Spleen (tissue), 11 donors: ENCODE measurements around the gene OR1F1. TPM values are rescaled to one million over a fixed set of nuclear protein-coding genes. Genes with fewer than 3 reads are reported as not detected.
"Not testable (repeated sequence)": the region's sequence is repeated elsewhere in the genome, so short reads cannot be mapped to it uniquely, and the experiment has no call there.

Source experiments
- DNase-seq: peaks from one replicate; pipeline ENCODE4 v3.0.0-alpha.2; 2020
- H3K27ac ChIP-seq, 8 donors: fragments of 200-600 bp; sonication (generic) in 7 of 8; 1 replicate in 4 of 8; 2 replicates in 4 of 8; pipeline versions ENCODE4 v1.5.0 to v1.8.0; 2016 to 2021; ENCODE audit warnings: inconsistent platforms in 4 of 8, mild to moderate bottlenecking in 4 of 8, moderate library complexity in 1 of 8
- H3K27me3 ChIP-seq, 7 donors: fragments of 200-600 bp; sonication (generic) in 6 of 7; replicated peaks in 1 of 7; 1 replicate in 4 of 7; 2 replicates in 3 of 7; pipeline versions ENCODE4 v1.5.0 to v1.8.0; 2016 to 2021; ENCODE audit warnings: inconsistent platforms in 3 of 7, mild to moderate bottlenecking in 1 of 7
- H3K36me3 ChIP-seq, 6 donors: fragments of 200-600 bp; sonication (generic) in 5 of 6; 1 replicate in 4 of 6; 2 replicates in 2 of 6; pipeline versions ENCODE4 v1.5.0 to v1.8.0; 2016 to 2021; ENCODE audit warnings: inconsistent platforms in 2 of 6
- H3K4me1 ChIP-seq, 6 donors: fragments of 200-600 bp; sonication (generic) in 5 of 6; 1 replicate in 3 of 6; 2 replicates in 3 of 6; pipeline versions ENCODE4 v1.5.0 to v1.8.0; 2016 to 2021; ENCODE audit warnings: inconsistent platforms in 3 of 6
- H3K4me3 ChIP-seq, 8 donors: fragments of 200-600 bp; sonication (generic) in 7 of 8; 1 replicate in 4 of 8; 2 replicates in 4 of 8; pipeline versions ENCODE4 v1.5.0 to v1.8.0; 2016 to 2021; ENCODE audit warnings: inconsistent platforms in 4 of 8, mild to moderate bottlenecking in 4 of 8, moderate library complexity in 2 of 8
- H3K9me3 ChIP-seq, 8 donors: fragments of 200-600 bp; sonication (generic) in 7 of 8; 1 replicate in 4 of 8; 2 replicates in 4 of 8; pipeline versions ENCODE4 v1.5.0 to v1.8.0; 2016 to 2021; ENCODE audit warnings: inconsistent platforms in 4 of 8
- POLR2A ChIP-seq, 3 donors: fragments of 450-650 bp; IDR thresholded peaks; one replicate each; pipeline ENCODE4 v1.5.1; 2017; ENCODE audit warnings: antibody characterized with exemption in 3 of 3, mild to moderate bottlenecking in 1 of 3
- POLR2AphosphoS5 ChIP-seq, 3 donors: sonication (generic); formaldehyde crosslinking; IDR thresholded peaks; one replicate each; pipeline ENCODE4 v1.5.1; 2017; ENCODE audit warnings: antibody characterized with exemption in 3 of 3
- WGBS, 5 donors: extraction: QIAGEN DNeasy Blood & Tissue Kit in 3 of 5; methylation state at CpG; one replicate each; pipeline versions ENCODE4 v1.1.5 to v1.1.7; 2013 to 2018; 5-methylcytosine and 5-hydroxymethylcytosine counted together
- intact Hi-C: fragments of 100-400 bp; cut with DNase I; formaldehyde crosslinking; loops from one replicate; pipeline ENCODE4 v1.15.0; 2023; ENCODE audit warnings: low total_unique reads
- polyA plus RNA-seq, 3 donors: library from polyadenylated mRNA; stranded (reverse); fragments of 200-250 nt; gene quantifications; one replicate each; pipeline ENCODE4 v1.2.1, GENCODE V29; 2013
- total RNA-seq, 7 donors: library from RNA; depleted of rRNA in 3 of 7; stranded (reverse); fragments of >200 nt in 3 of 7; fragmentation: NEBNext Ultra II Directional in 4 of 7; extraction: Animal tissue kit (Norgen Biotek cat#: 25700) in 4 of 7; gene quantifications; one replicate each; pipeline versions ENCODE4 v1.1.0 to v1.2.1, GENCODE V29; 2016 to 2021
- TF ChIP-seq, protein P1 (sequence below), 11 experiments: fragments of 200-600 bp in 7 of 11; fragments of 450-650 bp in 4 of 11; sonication (generic) in 4 of 11; IDR thresholded peaks in 8 of 11; conservative IDR thresholded peaks in 3 of 11; 1 replicate in 7 of 11; 2 replicates in 4 of 11; pipeline versions ENCODE4 v1.4.0 to v1.8.0; 2016 to 2021; ENCODE audit warnings: antibody characterized with exemption in 11 of 11, inconsistent platforms in 4 of 11, mild to moderate bottlenecking in 1 of 11
- donor health status: healthy with polysubstance abuse.
- donor health status: DM: no; HTN: no; CAD: no; lungs with moderate emphysema.
- donor health status: DM: no; HTN: no; CAD: no.
- donor health status: Bipolar disorder and iron deficiency.
- donor health status: healthy.
- donor health status: DM: no; HTN: no; CAD: no.
- donor health status: DM: yes; HTN: yes; CAD: no.

The OR1F1 gene
- total and polyA plus RNA-seq, 10 donors = not detected

DNA sequence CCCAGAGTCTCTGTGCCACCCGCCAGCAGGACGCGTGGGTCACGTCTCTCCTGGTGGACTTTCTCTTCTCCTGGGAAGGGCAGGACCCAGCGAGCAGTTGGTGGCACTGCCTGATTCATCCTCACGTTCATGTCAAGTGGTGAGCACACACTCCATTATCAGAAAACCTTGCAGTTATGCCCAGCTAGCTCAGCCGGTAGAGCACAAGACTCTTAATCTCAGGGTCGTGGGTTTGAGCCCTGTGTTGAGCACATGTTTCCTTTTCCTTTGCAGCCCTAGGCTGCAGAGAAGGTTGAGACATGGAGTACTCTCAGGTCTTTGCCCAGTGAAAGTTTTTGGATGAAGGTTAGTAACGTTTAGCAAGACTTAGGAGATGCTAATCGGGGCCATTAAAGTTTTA is 8.0 kb downstream of the OR1F1 start:
- intact Hi-C loops = no loop called here
- H3K27me3 ChIP-seq = peaks cover 15 to 84% (median 59%) of the 10 kb centered on the region in 7 donors
- H3K4me1 ChIP-seq = peaks cover 0 to 9% (median 4%) of the 10 kb centered on the region in 6 donors
- H3K9me3 ChIP-seq = peaks cover 0 to 22% (median 0%) of the 10 kb centered on the region in 8 donors
- H3K36me3 ChIP-seq = no peaks in the 10 kb centered on the region
- WGBS, 5 donors = 58 to 70% (median 67%) methylated on average over 8 to 10 of the region's 10 CpGs
- H3K27ac ChIP-seq = no peak overlapping the region
- no peak for TF ChIP-seq POLR2A (IDR thresholded peaks at IDR 0.05)
- TF ChIP-seq POLR2AphosphoS5 (IDR thresholded peaks at IDR 0.05) = no peak
- TF ChIP-seq, protein P1, sequence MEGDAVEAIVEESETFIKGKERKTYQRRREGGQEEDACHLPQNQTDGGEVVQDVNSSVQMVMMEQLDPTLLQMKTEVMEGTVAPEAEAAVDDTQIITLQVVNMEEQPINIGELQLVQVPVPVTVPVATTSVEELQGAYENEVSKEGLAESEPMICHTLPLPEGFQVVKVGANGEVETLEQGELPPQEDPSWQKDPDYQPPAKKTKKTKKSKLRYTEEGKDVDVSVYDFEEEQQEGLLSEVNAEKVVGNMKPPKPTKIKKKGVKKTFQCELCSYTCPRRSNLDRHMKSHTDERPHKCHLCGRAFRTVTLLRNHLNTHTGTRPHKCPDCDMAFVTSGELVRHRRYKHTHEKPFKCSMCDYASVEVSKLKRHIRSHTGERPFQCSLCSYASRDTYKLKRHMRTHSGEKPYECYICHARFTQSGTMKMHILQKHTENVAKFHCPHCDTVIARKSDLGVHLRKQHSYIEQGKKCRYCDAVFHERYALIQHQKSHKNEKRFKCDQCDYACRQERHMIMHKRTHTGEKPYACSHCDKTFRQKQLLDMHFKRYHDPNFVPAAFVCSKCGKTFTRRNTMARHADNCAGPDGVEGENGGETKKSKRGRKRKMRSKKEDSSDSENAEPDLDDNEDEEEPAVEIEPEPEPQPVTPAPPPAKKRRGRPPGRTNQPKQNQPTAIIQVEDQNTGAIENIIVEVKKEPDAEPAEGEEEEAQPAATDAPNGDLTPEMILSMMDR (IDR thresholded peaks at IDR 0.05 in 8 of 11, conservative IDR thresholded peaks at IDR 0.05 in 3 of 11) = no peak
- no peak overlapping the region for H3K4me3 ChIP-seq
- no peak for DNase-seq

DNA sequence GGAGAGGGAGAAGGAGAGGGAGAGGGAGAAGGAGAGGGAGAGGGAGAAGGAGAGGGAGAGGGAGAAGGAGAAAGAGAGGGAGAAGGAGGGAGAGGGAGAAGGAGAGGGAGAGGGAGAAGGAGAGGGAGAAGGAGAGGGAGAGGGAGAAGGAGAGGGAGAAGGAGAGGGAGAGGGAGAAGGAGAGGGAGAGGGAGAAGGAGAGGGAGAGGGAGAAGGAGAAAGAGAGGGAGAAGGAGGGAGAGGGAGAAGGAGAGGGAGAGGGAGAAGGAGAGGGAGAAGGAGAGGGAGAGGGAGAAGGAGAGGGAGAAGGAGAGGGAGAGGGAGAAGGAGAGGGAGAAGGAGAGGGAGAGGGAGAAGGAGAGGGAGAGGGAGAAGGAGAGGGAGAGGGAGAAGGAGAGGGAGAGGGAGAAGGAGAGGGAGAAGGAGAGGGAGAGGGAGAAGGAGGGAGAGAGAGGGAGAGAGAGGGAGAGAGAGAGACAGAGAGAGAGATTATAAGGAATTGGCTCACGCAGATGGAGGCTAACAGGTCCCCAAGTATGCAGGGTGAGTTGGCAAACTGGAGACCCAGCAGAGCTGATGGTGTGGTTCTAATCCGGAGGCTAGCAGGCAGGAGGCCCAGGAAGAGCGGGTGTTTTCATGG is 9.8 kb downstream of the OR1F1 start:
- intact Hi-C loops, H3K36me3 ChIP-seq, DNase-seq, H3K9me3 ChIP-seq, H3K4me3 ChIP-seq, H3K4me1 ChIP-seq, H3K27ac ChIP-seq: not testable (repeated sequence)
- WGBS, 5 donors = 58 to 87% (median 76%) methylated on average over 3 of the region's 3 CpGs
- H3K27me3 ChIP-seq = peaks cover 3 to 77% (median 41%) of the 10 kb centered on the region in 7 donors

DNA sequence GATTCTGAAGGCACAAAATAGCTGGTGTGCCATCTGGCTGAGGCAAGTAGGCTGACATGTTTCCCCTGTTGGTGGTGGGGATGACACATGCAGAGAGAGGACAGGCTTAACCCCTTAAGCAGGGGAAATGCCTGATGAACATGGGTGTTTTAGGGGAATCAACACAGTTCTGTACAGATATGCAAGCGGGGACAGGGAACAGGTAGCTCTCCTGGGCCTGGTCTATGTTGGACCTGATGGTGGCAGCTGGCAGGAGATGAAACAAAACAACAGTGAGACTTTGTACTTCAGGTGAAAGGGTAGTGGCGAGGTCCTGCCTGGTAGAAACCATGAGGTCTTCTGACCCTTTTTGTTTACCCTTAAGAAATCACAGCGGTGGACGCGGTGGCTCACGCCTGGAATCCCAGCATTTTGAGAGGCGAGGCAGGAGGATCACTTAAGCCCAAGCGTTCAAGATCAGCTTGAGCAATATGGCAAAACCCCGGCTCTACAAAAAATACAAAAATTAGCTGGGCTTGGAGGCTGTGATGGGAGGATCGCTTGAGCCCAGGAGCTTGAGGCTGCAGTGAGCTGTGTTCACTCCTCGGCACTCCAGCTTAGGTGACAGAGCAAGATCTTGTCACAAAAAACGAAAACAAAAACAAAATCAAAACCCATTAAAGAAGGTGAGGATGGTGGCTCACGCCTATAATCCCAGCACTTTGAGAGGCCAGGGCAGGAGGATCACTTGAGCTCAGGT is 10.5 kb downstream of the OR1F1 start:
- H3K4me1 ChIP-seq = no peaks in the 10 kb centered on the region
- no peak for DNase-seq
- peaks cover 0 to 6% (median 0%) of the 10 kb centered on the region in 8 donors for H3K9me3 ChIP-seq
- H3K27me3 ChIP-seq = peaks cover under 1 to 77% (median 34%) of the 10 kb centered on the region in 7 donors
- H3K4me3 ChIP-seq = no peak overlapping the region
- no peak overlapping the region for H3K27ac ChIP-seq
- intact Hi-C loops = no loop called here
- H3K36me3 ChIP-seq = no peaks in the 10 kb centered on the region
- WGBS, 5 donors = 78 to 84% (median 82%) methylated on average over 13 of the region's 13 CpGs
- TF ChIP-seq POLR2A (IDR thresholded peaks at IDR 0.05) (no peak), POLR2AphosphoS5 (IDR thresholded peaks at IDR 0.05) (no peak)
- TF ChIP-seq, protein P1 (IDR thresholded peaks at IDR 0.05 in 8 of 11, conservative IDR thresholded peaks at IDR 0.05 in 3 of 11) = no peak

DNA sequence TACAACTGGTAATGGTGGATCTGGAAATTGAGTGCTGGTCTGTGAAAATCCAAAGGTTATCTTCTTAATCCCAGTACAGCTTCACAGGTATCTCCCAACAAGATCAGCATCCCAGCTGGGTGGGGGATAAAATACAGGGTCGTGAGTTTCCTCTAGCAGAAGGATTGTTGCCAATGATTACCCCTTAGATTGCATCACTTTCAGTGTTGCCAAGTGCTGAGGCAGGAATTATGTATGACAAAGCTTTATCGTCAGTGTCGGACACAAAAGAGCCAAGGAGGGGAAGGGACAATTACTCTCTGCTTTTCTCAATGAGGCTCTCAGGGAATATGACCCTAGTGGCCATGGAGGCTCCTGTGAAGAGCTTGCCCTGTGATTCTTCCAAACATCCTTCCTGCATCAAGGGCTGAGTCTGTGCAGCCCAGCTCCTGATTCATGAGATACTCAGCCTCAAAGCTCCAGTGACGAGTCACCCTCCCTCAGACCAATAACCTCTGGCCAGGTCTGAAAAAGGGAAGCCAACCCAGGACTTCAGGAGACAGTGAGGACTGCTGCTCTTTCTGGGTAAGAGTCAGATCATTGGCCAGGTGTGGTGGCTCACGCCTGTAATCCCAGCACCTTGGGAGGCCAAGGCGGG is 15.0 kb downstream of the OR1F1 start:
- TF ChIP-seq POLR2AphosphoS5 (IDR thresholded peaks at IDR 0.05) = no peak
- no peak for TF ChIP-seq POLR2A (IDR thresholded peaks at IDR 0.05)
- TF ChIP-seq, protein P1 (IDR thresholded peaks at IDR 0.05 in 8 of 11, conservative IDR thresholded peaks at IDR 0.05 in 3 of 11) = no peak
- Histone ChIP-seq H3K4me3 (no peak overlapping the region), H3K4me1 (no peaks in the 10 kb centered on the region), H3K36me3 (no peaks in the 10 kb centered on the region), H3K9me3 (peaks cover 0 to 48% (median 26%) of the 10 kb centered on the region in 8 donors), H3K27ac (no peak overlapping the region), H3K27me3 (peaks cover 0 to 56% (median 0%) of the 10 kb centered on the region in 7 donors)
- intact Hi-C loops = no loop called here
- 66 to 80% (median 71%) methylated on average over 5 to 6 of the region's 6 CpGs for WGBS, 5 donors
- no peak for DNase-seq

DNA sequence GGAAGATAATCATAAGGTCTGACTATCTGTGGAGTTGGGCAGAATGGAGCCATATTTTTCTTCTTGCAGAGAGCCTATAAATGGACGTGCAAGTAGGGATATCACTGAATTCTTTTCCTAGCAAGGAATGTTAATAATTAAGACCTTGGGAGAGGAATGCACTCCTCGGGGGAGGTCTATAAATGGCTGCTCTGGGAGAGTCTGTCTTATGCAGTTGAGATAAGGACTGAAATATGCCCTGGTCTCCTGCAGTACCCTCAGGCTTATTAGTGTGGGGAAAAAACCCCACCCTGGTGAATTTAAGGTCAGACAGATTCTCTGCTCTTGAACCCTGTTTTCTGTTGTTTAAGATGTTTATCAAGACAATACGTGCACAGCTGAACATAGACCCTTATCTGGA is 17.9 kb downstream of the OR1F1 start:
- DNase-seq, H3K4me3 ChIP-seq, H3K4me1 ChIP-seq, H3K36me3 ChIP-seq, intact Hi-C loops, H3K27ac ChIP-seq: not testable (repeated sequence)
- 61 to 73% (median 66%) methylated on average over 3 of the region's 3 CpGs for WGBS, 5 donors
- Histone ChIP-seq H3K27me3 (peaks cover 0 to 60% (median 0%) of the 10 kb centered on the region in 7 donors), H3K9me3 (peaks cover 0 to 48% (median 26%) of the 10 kb centered on the region in 8 donors)
